HL-60 (cell line): ENCODE results near the gene SLC16A13.
"Not testable (repeated sequence)": the region's sequence is repeated elsewhere in the genome, so short reads cannot be mapped to it uniquely, and the experiment has no call there.

ENCODE experiments used
- DNase-seq, 2 experiments: peaks; one replicate each; pipeline ENCODE4 v3.0.0-alpha.2; 2010 to 2020; ENCODE audit warnings: low read depth in 1 of 2, low spot score in 1 of 2
- H3K27ac ChIP-seq: fragments of 250-450 bp; sonication (Bioruptor Pico); replicated peaks from 2 replicates; pipeline ENCODE4 v1.5.1; 2020; ENCODE audit warnings: mild to moderate bottlenecking, moderate library complexity
- H3K27me3 ChIP-seq: fragments of 250-450 bp; sonication (Bioruptor Pico); 2 replicates; pipeline ENCODE4 v1.5.1; 2021; ENCODE audit warnings: mild to moderate bottlenecking, moderate library complexity; ENCODE audit not compliant: insufficient read depth, poor library complexity, severe bottlenecking
- H3K4me3 ChIP-seq: replicated peaks from 2 replicates; pipeline ENCODE4 v1.5.1; 2011; ENCODE audit warnings: mild to moderate bottlenecking, control low read depth, low read length; ENCODE audit not compliant: insufficient read depth
- CTCF ChIP-seq: IDR thresholded peaks from one replicate; pipeline ENCODE4 v1.5.1; 2011; ENCODE audit warnings: low read length, control low read depth, inconsistent platforms; ENCODE audit not compliant: insufficient read depth
- GABPA ChIP-seq: IDR thresholded peaks from 2 replicates; pipeline ENCODE4 v1.6.1; 2012; ENCODE audit warnings: low read depth
- POLR2AphosphoS5 ChIP-seq: IDR thresholded peaks from 2 replicates; pipeline ENCODE4 v1.6.1; 2012; ENCODE audit warnings: low read depth
- REST ChIP-seq: IDR thresholded peaks from 2 replicates; pipeline ENCODE4 v1.6.1; 2012; ENCODE audit warnings: low read depth; ENCODE audit not compliant: insufficient replicate concordance
- SPI1 ChIP-seq: IDR thresholded peaks from 2 replicates; pipeline ENCODE4 v1.6.1; 2012; ENCODE audit warnings: low read depth, mild to moderate bottlenecking, borderline replicate concordance

SLC16A13 gene

GRCh38 chr17:7048968-7049367 lies 13.2 kb downstream of the SLC16A13 start:
- no peak overlapping the region for H3K4me3 ChIP-seq
- no peak overlapping the region for H3K27ac ChIP-seq
- H3K27me3 ChIP-seq, result peaks cover 4% of the 10 kb centered on the region
- no peak for DNase-seq
- TF ChIP-seq GABPA, result no peak
- no peak for TF ChIP-seq POLR2AphosphoS5
- TF ChIP-seq CTCF, result no peak
- TF ChIP-seq REST, result no peak
- TF ChIP-seq SPI1, result no peak

- H3K27ac ChIP-seq, DNase-seq, H3K4me3 ChIP-seq, H3K27me3 ChIP-seq: not testable (repeated sequence)
Observed at GRCh38 chr17:7050583-7050982, 14.8 kb downstream of the SLC16A13 start.

- DNase-seq, result no peak
- Histone ChIP-seq H3K4me3 (no peak overlapping the region), H3K27ac (no peak overlapping the region), H3K27me3 (no peaks in the 10 kb centered on the region)
- no peak for TF ChIP-seq SPI1
- no peak for TF ChIP-seq REST
- no peak for TF ChIP-seq POLR2AphosphoS5
- TF ChIP-seq CTCF, result no peak
- no peak for TF ChIP-seq GABPA
Observed at GRCh38 chr17:7056386-7056785, 20.6 kb downstream of the SLC16A13 start.

- Histone ChIP-seq H3K27ac (no peak overlapping the region), H3K27me3 (no peaks in the 10 kb centered on the region), H3K4me3 (no peak overlapping the region)
- no peak for DNase-seq
- TF ChIP-seq GABPA, result no peak
- TF ChIP-seq CTCF, result no peak
- TF ChIP-seq POLR2AphosphoS5, result no peak
- TF ChIP-seq REST, result no peak
- no peak for TF ChIP-seq SPI1
Observed at GRCh38 chr17:7058831-7059447, 23.1 kb downstream of the SLC16A13 start.
